A549 treated with DMSO at 1 μM for 4 hours (cell line): ENCODE measurements around the gene SURF2. TPM values are rescaled to one million over a fixed set of nuclear protein-coding genes. Genes with fewer than 3 reads are reported as not detected.

ENCODE experiments used
- total RNA-seq: library from RNA; stranded (reverse); fragments of 200-300 nt; extraction: Qiagen RNA extraction; gene quantifications from 5 replicates; pipeline ENCODE4 v1.2.3, GENCODE V29; 2022; ENCODE audit warnings: low read depth

SURF2 gene
- total RNA-seq: 41.1 to 54.3 TPM (median 46.6 TPM) in 5 replicates

GRCh38 chr9:133356391-133357091 is at the start of gene SURF2, which contains the start of gene SURF1:
Gene SURF2, plus strand, starts transcription at chr9:133356550. Its CDS starts 43 bp downstream, at chr9:133356593.
Gene SURF1, minus strand, starts transcription at chr9:133356487. Its CDS starts 34 bp downstream, at chr9:133356453.

GRCh38 chr9:133335924-133336811 is 20.2 kb upstream of the SURF2 start, which contains the start of gene SURF6:
Gene SURF6, minus strand, starts transcription at chr9:133336188. Its CDS starts 56 bp downstream, at chr9:133336132.

GRCh38 chr9:133347985-133348717 is 8.2 kb upstream of the SURF2 start, which contains the start of the genes MED22 and RPL7A:
Gene MED22, minus strand, starts transcription at chr9:133348131. Its CDS starts 1,469 bp downstream, at chr9:133346662.
Gene RPL7A, plus strand, starts transcription at chr9:133348218. Its CDS starts 26 bp downstream, at chr9:133348244.

GRCh38 chr9:133375724-133376654 is 19.6 kb downstream of the SURF2 start, which contains the start of the genes STKLD1 and SURF4:
Gene STKLD1, plus strand, starts transcription at chr9:133376366. Its CDS starts 108 bp downstream, at chr9:133376474.
Gene SURF4, minus strand, starts transcription at chr9:133376060. Its CDS starts 91 bp downstream, at chr9:133375969.

Other genes starting within 250 kb of the SURF2 start
- gene RALGDS, start 235.3 kb upstream of the SURF2 start, total RNA-seq: 24.4 to 27.8 TPM (median 25.1 TPM) in 5 replicates
- gene GBGT1, start 192.6 kb upstream of the SURF2 start, total RNA-seq: 1.7 to 3.4 TPM (median 2.4 TPM) in 5 replicates
- gene OBP2B, start 147.3 kb upstream of the SURF2 start, total RNA-seq: not detected in 5 replicates
- gene ABO, start 81.3 kb upstream of the SURF2 start, total RNA-seq: not detected in 5 replicates
- gene SURF6, start 20.4 kb upstream of the SURF2 start, total RNA-seq: 21.9 to 29.2 TPM (median 25.7 TPM) in 5 replicates
- 25.4 to 31.8 TPM (median 30.0 TPM) in 5 replicates for gene MED22, start 8.4 kb upstream of the SURF2 start, total RNA-seq
- 3,238 to 3,462 TPM (median 3,433 TPM) in 5 replicates for gene RPL7A, start 8.3 kb upstream of the SURF2 start, total RNA-seq
- 40.7 to 46.1 TPM (median 43.4 TPM) in 5 replicates for gene SURF1, start 63 bp upstream of the SURF2 start, total RNA-seq
- 190 to 220 TPM (median 208 TPM) in 5 replicates for gene SURF4, start 19.5 kb downstream of the SURF2 start, total RNA-seq
- gene STKLD1, start 19.8 kb downstream of the SURF2 start, total RNA-seq: 0.55 to 1.5 TPM (median 1.1 TPM) in 5 replicates
- 28.7 to 41.2 TPM (median 37.6 TPM) in 5 replicates for gene REXO4, start 61.5 kb downstream of the SURF2 start, total RNA-seq
- gene ADAMTS13, start 65.8 kb downstream of the SURF2 start, total RNA-seq: 0.49 to 0.82 TPM (median 0.52 TPM) in 5 replicates
- gene CACFD1, start 103.4 kb downstream of the SURF2 start, total RNA-seq: 3.6 to 4.7 TPM (median 4.1 TPM) in 5 replicates
- 15.4 to 21.8 TPM (median 20.4 TPM) in 5 replicates for gene SLC2A6, start 122.5 kb downstream of the SURF2 start, total RNA-seq
- not detected in 5 replicates for gene MYMK, start 168.4 kb downstream of the SURF2 start, total RNA-seq
- not detected in 5 replicates for gene ADAMTSL2, start 178.2 kb downstream of the SURF2 start, total RNA-seq